ENCODE results near the gene MRI1. TPM values are rescaled to one million over a fixed set of nuclear protein-coding genes. Genes with fewer than 3 reads are reported as not detected.

MRI1 gene
- total RNA-seq, 4 donors from 2014 or later, result 32.0 to 50.9 (median 37.2) TPM

- no peak overlapping the region for H3K4me3 ChIP-seq
- peaks cover 0 to 13% (median 5%) of the 10 kb centered on the region in 3 donors for H3K4me1 ChIP-seq
- WGBS, 2 donors, result 95 to 100% methylated on average over 3 to 11 of the region's 34 CpGs
- no peaks in the 10 kb centered on the region for H3K27me3 ChIP-seq
- DNase-seq, result no peak
- TF ChIP-seq, protein P1, sequence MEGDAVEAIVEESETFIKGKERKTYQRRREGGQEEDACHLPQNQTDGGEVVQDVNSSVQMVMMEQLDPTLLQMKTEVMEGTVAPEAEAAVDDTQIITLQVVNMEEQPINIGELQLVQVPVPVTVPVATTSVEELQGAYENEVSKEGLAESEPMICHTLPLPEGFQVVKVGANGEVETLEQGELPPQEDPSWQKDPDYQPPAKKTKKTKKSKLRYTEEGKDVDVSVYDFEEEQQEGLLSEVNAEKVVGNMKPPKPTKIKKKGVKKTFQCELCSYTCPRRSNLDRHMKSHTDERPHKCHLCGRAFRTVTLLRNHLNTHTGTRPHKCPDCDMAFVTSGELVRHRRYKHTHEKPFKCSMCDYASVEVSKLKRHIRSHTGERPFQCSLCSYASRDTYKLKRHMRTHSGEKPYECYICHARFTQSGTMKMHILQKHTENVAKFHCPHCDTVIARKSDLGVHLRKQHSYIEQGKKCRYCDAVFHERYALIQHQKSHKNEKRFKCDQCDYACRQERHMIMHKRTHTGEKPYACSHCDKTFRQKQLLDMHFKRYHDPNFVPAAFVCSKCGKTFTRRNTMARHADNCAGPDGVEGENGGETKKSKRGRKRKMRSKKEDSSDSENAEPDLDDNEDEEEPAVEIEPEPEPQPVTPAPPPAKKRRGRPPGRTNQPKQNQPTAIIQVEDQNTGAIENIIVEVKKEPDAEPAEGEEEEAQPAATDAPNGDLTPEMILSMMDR (IDR thresholded peaks at IDR 0.05), result no peak
- no peak for TF ChIP-seq POLR2A (IDR thresholded peaks at IDR 0.05)
- no peaks in the 10 kb centered on the region for H3K9me3 ChIP-seq
- intact Hi-C loops (cut with DNase I), result no loop called here
- peaks cover 9 to 94% (median 26%) of the 10 kb centered on the region in 3 donors for H3K36me3 ChIP-seq
- no peak overlapping the region for H3K27ac ChIP-seq
Measured at GRCh38 chr19:13808856-13809255, 44.5 kb downstream of the MRI1 start.

GRCh38 chr19:13812544-13812943 lies 48.2 kb downstream of the MRI1 start:
- no peaks in the 10 kb centered on the region for H3K9me3 ChIP-seq
- intact Hi-C loops (cut with DNase I), result no loop called here
- 76 to 87% methylated on average over 7 to 10 of the region's 11 CpGs for WGBS, 2 donors
- H3K4me3 ChIP-seq, result no peak overlapping the region
- peaks cover 14 to 96% (median 20%) of the 10 kb centered on the region in 3 donors for H3K36me3 ChIP-seq
- H3K27ac ChIP-seq, result no peak overlapping the region
- TF ChIP-seq, protein P1 (IDR thresholded peaks at IDR 0.05), result no peak
- DNase-seq, result no peak
- H3K27me3 ChIP-seq, result no peaks in the 10 kb centered on the region
- H3K4me1 ChIP-seq, result peaks cover 0 to 8% (median 3%) of the 10 kb centered on the region in 3 donors

DNA sequence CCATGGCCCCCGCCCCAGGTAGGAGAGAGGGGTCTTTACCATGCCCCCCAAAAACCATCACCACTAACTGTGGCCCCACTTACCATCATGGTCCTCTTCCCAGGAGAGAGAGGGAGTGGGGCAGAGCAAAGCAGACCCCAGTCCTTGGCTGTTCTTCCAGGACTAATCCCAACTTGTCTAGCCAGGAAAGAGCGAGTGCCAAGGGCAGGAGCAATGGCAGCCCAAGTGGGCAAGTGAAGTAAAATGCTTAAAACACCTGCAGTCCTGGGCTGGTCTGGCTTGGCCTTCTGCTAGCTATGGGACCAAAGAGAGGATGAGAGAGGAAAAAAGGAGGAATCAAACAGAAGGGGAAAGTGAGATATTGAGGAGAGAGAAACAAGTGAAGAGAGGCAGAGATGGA lies 48.8 kb downstream of the MRI1 start:
- H3K36me3 ChIP-seq, result peaks cover 14 to 95% (median 20%) of the 10 kb centered on the region in 3 donors
- TF ChIP-seq, protein P1 (IDR thresholded peaks at IDR 0.05), result no peak
- no peak for TF ChIP-seq POLR2A (IDR thresholded peaks at IDR 0.05)
- no peaks in the 10 kb centered on the region for H3K27me3 ChIP-seq
- H3K27ac ChIP-seq, result no peak overlapping the region
- DNase-seq, result no peak
- H3K4me1 ChIP-seq, result peaks cover 0 to 14% (median 4%) of the 10 kb centered on the region in 3 donors
- no peaks in the 10 kb centered on the region for H3K9me3 ChIP-seq
- H3K4me3 ChIP-seq, result no peak overlapping the region
- intact Hi-C loops (cut with DNase I), result no loop called here
- whole genome bisulfite sequencing, 2 donors, result 83 to 86% methylated on average over 1 of the region's 2 CpGs

GRCh38 chr19:13814550-13814949 lies 50.2 kb downstream of the MRI1 start:
- 83 to 95% methylated on average over 4 to 9 of the region's 21 CpGs for WGBS, 2 donors
- peaks cover 5 to 92% (median 11%) of the 10 kb centered on the region in 3 donors for H3K36me3 ChIP-seq
- no peak overlapping the region for H3K4me3 ChIP-seq
- no peak for DNase-seq
- peaks cover 0 to 18% (median 4%) of the 10 kb centered on the region in 3 donors for H3K4me1 ChIP-seq
- no peak overlapping the region for H3K27ac ChIP-seq
- intact Hi-C loops (cut with DNase I), result no loop called here
- no peak for TF ChIP-seq POLR2A (IDR thresholded peaks at IDR 0.05)
- TF ChIP-seq, protein P1 (IDR thresholded peaks at IDR 0.05), result no peak
- H3K9me3 ChIP-seq, result no peaks in the 10 kb centered on the region
- no peaks in the 10 kb centered on the region for H3K27me3 ChIP-seq

DNA sequence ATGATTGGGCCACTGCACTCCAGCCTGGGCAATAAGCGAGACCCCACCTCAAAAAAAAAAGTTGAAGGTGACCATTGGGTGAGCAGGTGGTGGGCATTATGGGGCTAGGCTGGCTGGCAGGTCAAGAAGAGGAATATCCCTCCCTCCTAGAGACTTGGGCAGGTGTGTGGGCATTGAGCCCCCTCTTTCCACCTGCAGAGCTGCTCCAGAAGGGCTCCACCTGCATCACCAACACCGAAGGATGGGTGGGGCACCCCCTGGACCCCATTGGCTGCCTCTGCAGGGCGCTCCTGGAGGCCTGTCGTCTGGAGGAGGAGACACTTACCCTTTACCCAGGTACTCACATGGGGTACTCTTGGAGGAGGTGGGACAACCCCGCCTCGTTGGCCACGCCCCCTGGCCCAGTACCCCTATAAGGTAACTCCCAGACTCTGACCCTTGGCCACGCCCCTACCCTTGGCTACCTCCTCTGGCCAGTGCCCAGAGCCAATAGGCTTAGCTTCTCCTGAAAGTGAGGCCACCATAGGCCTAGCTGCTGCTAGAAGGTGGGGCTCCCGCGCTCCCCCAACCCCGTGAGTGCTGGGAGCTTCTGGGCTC lies 52.8 kb downstream of the MRI1 start:
- intact Hi-C loops (cut with DNase I), result no loop called here
- no peak for DNase-seq
- peak overlapping the region; percentile 4 to 41 (median 33) for H3K4me3 ChIP-seq

More for the DNA sequence above, 52.8 kb downstream of the MRI1 start:
- TF ChIP-seq POLR2A (IDR thresholded peaks at IDR 0.05), result no peak
- TF ChIP-seq, protein P1 (IDR thresholded peaks at IDR 0.05), result no peak
- WGBS, 2 donors, result 62 to 77% methylated on average over 5 to 7 of the region's 11 CpGs
- Histone ChIP-seq H3K9me3 (no peaks in the 10 kb centered on the region), H3K4me1 (peaks cover 0 to 19% (median 4%) of the 10 kb centered on the region in 3 donors), H3K27me3 (no peaks in the 10 kb centered on the region), H3K36me3 (peaks cover 4 to 77% (median 5%) of the 10 kb centered on the region in 3 donors), H3K27ac (peak overlapping the region in 3 of 4 donors; percentile 56 to 75 (median 68))

All from esophagus squamous epithelium (tissue), 5 donors.